Nephron (organoid): ENCODE measurements around the gene ARID5B.

ENCODE experiments used
- H3K27ac Mint-ChIP-seq, 3 experiments: 2 replicates each; pipeline ENCODE4 v1.8.0; 2020; ENCODE audit warnings: mixed read lengths in 3 of 3, mild to moderate bottlenecking in 2 of 3, moderate library complexity in 1 of 3
- H3K27me3 Mint-ChIP-seq: 2 replicates; pipeline ENCODE4 v1.8.0; 2021; ENCODE audit warnings: low read depth, mild to moderate bottlenecking, moderate library complexity, mixed read lengths
- H3K36me3 Mint-ChIP-seq: 2 replicates; pipeline ENCODE4 v1.8.0; 2020; ENCODE audit warnings: low read depth, mixed read lengths
- H3K4me1 Mint-ChIP-seq: 2 replicates; pipeline ENCODE4 v1.8.0; 2020; ENCODE audit warnings: mixed read lengths
- H3K4me3 Mint-ChIP-seq, 3 experiments: 2 replicates each; pipeline ENCODE4 v1.8.0; 2020; ENCODE audit warnings: mild to moderate bottlenecking in 3 of 3, mixed read lengths in 3 of 3, moderate library complexity in 2 of 3
- H3K9me3 Mint-ChIP-seq: 2 replicates; pipeline ENCODE4 v1.8.0; 2020; ENCODE audit warnings: mixed read lengths
- CTCF ChIP-seq, 3 experiments: fragments of 200-600 bp; sonication (generic); IDR thresholded peaks; one replicate each; pipeline ENCODE4 v1.5.0; 2021; ENCODE audit warnings: antibody characterized with exemption in 3 of 3; ENCODE audit not compliant: unreplicated experiment in 3 of 3

ARID5B gene

DNA sequence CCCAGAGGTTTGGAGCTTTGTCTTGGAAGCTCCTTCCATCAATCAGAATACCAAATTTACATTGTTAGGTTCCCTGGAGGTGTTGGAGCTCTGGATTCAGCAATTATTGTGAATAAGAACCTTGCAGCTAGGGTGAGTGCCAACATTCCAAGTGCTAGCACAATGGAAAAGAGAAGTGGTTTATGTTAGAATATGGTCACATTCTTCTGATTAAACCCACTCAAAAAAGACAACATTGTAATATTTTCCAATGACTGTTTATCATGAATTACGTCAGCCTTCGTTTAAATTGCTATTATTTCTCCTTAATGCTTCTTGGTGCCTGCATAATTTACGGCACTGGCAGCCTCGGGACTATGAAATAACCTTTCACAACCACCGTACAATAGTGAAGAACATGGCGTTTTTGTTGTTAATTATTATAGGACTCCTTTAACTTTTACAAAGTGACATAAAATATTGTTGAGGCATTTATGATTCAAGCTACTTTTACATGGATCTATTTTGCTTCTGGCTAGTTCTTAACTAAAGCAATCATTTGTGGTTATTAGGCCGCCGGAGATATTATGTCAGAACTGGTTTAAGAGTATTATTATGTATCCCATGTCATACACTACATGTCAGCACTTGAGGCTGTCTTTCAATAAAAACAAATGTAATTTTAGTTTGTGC is 117.7 kb downstream of the ARID5B start:
- peaks cover 6% of the 10 kb centered on the region for H3K9me3 Mint-ChIP-seq
- H3K27ac Mint-ChIP-seq = peak overlapping the region; percentile 42 to 94 (median 85)
- H3K27me3 Mint-ChIP-seq = no peaks in the 10 kb centered on the region
- H3K4me3 Mint-ChIP-seq = no peak overlapping the region
- peaks cover 21% of the 10 kb centered on the region for H3K36me3 Mint-ChIP-seq
- TF ChIP-seq CTCF (IDR thresholded peaks at IDR 0.05; ENCODE audit: unreplicated experiment in 3 of 3) = no peak
- H3K4me1 Mint-ChIP-seq = peaks cover 65% of the 10 kb centered on the region

DNA sequence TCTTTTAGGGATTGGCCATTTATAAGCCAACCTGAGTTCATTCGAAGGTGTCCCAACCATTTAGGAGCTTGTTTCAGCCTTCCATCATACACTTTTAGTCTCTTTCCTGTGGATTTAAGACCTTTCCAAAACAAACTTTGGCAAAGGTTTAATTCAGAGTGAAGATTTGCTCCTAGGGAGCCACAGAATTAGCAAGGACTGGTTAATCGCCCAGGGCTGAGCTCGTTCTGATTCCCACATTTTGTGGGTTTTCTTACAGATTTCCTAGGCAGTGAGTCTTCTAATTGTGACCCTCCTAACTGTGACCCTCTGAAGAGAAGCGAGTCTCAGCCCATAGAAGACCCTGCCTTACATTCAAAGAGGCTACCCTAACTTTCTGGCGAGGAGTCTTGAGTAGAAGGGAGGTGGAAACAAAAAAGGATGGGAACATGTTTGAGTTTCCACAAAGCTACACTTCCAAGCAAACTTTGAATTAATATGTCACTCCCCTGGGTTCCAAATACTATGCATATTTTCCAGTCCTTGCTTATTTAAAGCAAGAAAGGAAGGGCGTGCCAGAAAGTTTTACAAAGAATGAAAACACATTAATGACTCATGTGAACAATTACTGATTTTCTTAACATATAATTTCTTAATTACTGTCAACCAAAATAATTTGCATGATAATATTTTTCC is 118.3 kb downstream of the ARID5B start:
- Mint-ChIP-seq H3K9me3 (peaks cover 6% of the 10 kb centered on the region), H3K36me3 (peaks cover 18% of the 10 kb centered on the region), H3K4me3 (no peak overlapping the region), H3K27ac (peak overlapping the region; percentile 42 to 94 (median 85)), H3K27me3 (no peaks in the 10 kb centered on the region), H3K4me1 (peaks cover 71% of the 10 kb centered on the region)
- no peak for TF ChIP-seq CTCF (IDR thresholded peaks at IDR 0.05; ENCODE audit: unreplicated experiment in 3 of 3)

DNA sequence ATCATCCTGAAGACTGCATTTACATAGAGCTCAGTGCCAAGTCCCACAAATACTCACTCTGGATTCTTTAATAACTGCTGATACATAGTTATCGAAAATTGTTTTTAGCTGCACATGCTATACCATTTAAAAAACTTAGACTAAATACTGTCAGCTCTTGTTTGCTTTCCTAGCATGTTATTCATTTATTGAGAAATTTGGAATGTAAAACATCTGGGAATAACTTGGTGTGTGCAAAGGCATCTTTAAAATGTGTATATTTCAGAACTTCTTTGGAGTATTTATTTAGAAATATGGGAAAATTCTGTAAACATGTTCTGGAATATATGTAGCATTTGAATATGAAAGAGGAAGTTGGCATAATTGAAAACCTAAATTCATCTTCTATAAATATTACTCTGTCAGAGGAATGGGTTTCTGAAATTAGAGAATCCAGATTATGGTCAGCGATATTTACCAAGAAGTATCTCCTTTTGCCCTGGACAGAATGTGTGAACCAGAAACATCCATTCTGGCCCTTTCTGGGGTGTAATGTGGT is 119.7 kb downstream of the ARID5B start:
- no peak for TF ChIP-seq CTCF (IDR thresholded peaks at IDR 0.05; ENCODE audit: unreplicated experiment in 3 of 3)
- H3K4me3 Mint-ChIP-seq = no peak overlapping the region
- H3K9me3 Mint-ChIP-seq = peaks cover 6% of the 10 kb centered on the region
- peaks cover 76% of the 10 kb centered on the region for H3K4me1 Mint-ChIP-seq
- H3K27me3 Mint-ChIP-seq = no peaks in the 10 kb centered on the region
- peak overlapping the region in 1 of 3 experiments; percentile 52 for H3K27ac Mint-ChIP-seq
- H3K36me3 Mint-ChIP-seq = peaks cover 18% of the 10 kb centered on the region

DNA sequence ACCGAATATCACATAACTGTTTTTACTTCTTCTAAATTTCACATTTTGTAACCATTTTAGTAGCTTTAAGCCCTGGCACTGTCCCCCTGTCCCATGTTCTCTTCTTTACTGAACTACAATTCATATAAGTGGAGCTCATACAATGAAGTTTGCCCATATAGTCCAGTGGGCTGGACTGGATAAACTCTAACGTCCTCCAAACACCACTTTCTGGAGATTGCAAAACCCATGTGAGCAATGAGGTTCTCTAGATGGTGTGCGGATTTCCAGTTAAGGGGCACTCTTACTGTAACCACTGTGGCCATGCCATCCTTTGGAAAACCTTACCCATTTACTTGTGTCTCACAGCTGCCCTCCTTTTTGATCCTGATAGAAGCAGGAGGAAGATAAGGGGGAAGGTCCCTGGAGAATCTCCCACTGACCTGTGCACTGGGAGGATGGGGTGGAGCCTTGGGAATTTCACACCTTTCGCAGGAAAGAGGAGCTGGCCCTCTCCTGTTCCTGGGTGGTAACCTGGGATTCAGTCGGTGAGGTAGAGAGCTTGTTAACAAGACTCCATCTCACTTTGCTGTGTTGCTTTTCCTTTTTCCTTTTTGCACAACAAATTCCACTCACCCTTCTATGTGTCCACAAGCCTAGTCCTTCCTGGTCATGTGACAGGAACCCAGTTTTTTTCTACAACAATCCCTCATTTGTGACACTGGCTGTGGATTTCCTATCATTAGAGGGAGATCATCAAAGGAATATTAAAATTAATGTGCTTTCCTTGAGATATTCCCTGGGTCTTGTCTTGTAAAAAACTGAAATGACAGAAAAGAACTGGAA is 120.7 kb downstream of the ARID5B start:
- peak overlapping the region in 1 of 3 experiments; percentile 52 for H3K27ac Mint-ChIP-seq
- H3K36me3 Mint-ChIP-seq = peaks cover 15% of the 10 kb centered on the region
- no peaks in the 10 kb centered on the region for H3K27me3 Mint-ChIP-seq
- no peak overlapping the region for H3K4me3 Mint-ChIP-seq
- peaks cover 68% of the 10 kb centered on the region for H3K4me1 Mint-ChIP-seq
- TF ChIP-seq CTCF (IDR thresholded peaks at IDR 0.05; ENCODE audit: unreplicated experiment in 3 of 3) = no peak
- H3K9me3 Mint-ChIP-seq = peaks cover 6% of the 10 kb centered on the region

DNA sequence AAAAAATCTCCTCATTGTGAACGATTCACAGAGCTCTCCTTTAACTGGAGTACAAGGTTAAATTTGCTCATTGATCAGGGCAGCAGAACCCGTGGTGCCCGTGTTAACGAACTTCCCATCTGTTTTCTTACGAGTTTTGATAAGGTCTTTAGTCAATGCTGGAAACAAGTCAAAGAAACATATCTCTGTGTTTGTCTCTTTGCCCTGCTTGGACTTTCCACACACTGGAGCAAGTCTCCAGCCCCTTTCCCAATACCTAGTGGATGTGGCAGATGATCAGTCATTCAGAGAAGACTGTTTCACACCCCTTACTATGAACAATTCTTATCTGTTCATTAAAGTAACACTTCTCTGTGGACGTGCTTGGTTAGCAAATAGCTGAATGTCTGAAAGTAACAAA is 121.3 kb downstream of the ARID5B start:
- peaks cover 6% of the 10 kb centered on the region for H3K9me3 Mint-ChIP-seq
- no peaks in the 10 kb centered on the region for H3K27me3 Mint-ChIP-seq
- peaks cover 62% of the 10 kb centered on the region for H3K4me1 Mint-ChIP-seq
- peaks cover 19% of the 10 kb centered on the region for H3K36me3 Mint-ChIP-seq
- H3K4me3 Mint-ChIP-seq = no peak overlapping the region
- H3K27ac Mint-ChIP-seq = peak overlapping the region in 2 of 3 experiments; percentile 18 to 33
- no peak for TF ChIP-seq CTCF (IDR thresholded peaks at IDR 0.05; ENCODE audit: unreplicated experiment in 3 of 3)
